B cell (primary cell): ENCODE measurements around the gene CDKN1B. TPM values are rescaled to one million over a fixed set of nuclear protein-coding genes. Genes with fewer than 3 reads are reported as not detected.

Source experiments
- ATAC-seq: fragments of 200-7000 bp; cut with Tn5 transposase; one replicate; pipeline ENCODE4 v1.10.0; 2021; ENCODE audit warnings: low read depth, mild to moderate bottlenecking, moderate number of reproducible peaks, moderate library complexity
- CTCF ChIA-PET: fragments of 350-600 bp; sonication (Branson Sonifier 250); formaldehyde crosslinking; loops from one replicate; lab custom pipeline; 2021; ENCODE audit warnings: antibody characterized with exemption, inconsistent platforms; lab: Charles Lee
- POLR2A ChIA-PET: fragments of 350-600 bp; sonication (Branson Sonifier 250); formaldehyde crosslinking; loops from one replicate; lab custom pipeline; 2021; ENCODE audit warnings: antibody characterized with exemption; lab: Charles Lee
- DNase-seq: peaks from one replicate; pipeline ENCODE4 v3.0.0; 2013
- H2AFZ ChIP-seq: 2 replicates; pipeline ENCODE4 v1.6.1; 2012; ENCODE audit warnings: mild to moderate bottlenecking, low read depth, low read length; ENCODE audit not compliant: insufficient read depth, poor library complexity, severe bottlenecking
- H3K27ac ChIP-seq, 2 donors: 1 replicate in 1 of 2; 2 replicates in 1 of 2; pipeline ENCODE4 v1.5.1; 2012 to 2013; ENCODE audit warnings: low read length in 2 of 2, mild to moderate bottlenecking in 2 of 2, moderate library complexity in 1 of 2
- H3K27me3 ChIP-seq, 4 experiments: fragments of 200-600 bp in 1 of 4; sonication (generic) in 1 of 4; replicated peaks in 1 of 4; 1 replicate in 2 of 4; 2 replicates in 2 of 4; pipeline versions ENCODE4 v1.6.1 to v1.7.0; 2013 to 2016; ENCODE audit warnings: low read length in 3 of 4, mild to moderate bottlenecking in 2 of 4, mixed read lengths in 1 of 4, moderate library complexity in 1 of 4; ENCODE audit not compliant: insufficient read depth in 4 of 4, control insufficient read depth in 3 of 4; ENCODE audit errors: control extremely low read depth in 1 of 4
- H3K36me3 ChIP-seq, 2 experiments: replicated peaks in 1 of 2; 1 replicate in 1 of 2; 2 replicates in 1 of 2; pipeline versions ENCODE4 v1.6.1 to v1.7.1; 2013; ENCODE audit warnings: low read length in 1 of 2; ENCODE audit not compliant: insufficient read depth in 2 of 2, control insufficient read depth in 1 of 2; ENCODE audit errors: control extremely low read depth in 1 of 2, extremely low read depth in 1 of 2
- H3K4me1 ChIP-seq, 2 donors: fragments of 200-600 bp in 1 of 2; sonication (generic) in 1 of 2; 1 replicate in 1 of 2; 2 replicates in 1 of 2; pipeline versions ENCODE4 v1.5.1 to v1.6.1; 2013 to 2017; ENCODE audit warnings: low read length in 2 of 2; ENCODE audit not compliant: control insufficient read depth in 2 of 2, insufficient read depth in 2 of 2
- H3K4me2 ChIP-seq: replicated peaks from 2 replicates; pipeline ENCODE3; 2012; ENCODE audit warnings: mild to moderate bottlenecking, low read depth, low read length; ENCODE audit not compliant: poor library complexity, severe bottlenecking
- H3K4me3 ChIP-seq, 5 experiments: fragments of 200-600 bp in 1 of 5; sonication (generic) in 1 of 5; 1 replicate in 3 of 5; 2 replicates in 2 of 5; pipeline versions ENCODE4 v1.5.1 to v1.7.0; 2011 to 2016; ENCODE audit warnings: low read length in 4 of 5, mild to moderate bottlenecking in 4 of 5, low read depth in 2 of 5, control low read depth in 1 of 5, moderate library complexity in 1 of 5; ENCODE audit not compliant: insufficient read depth in 1 of 5; ENCODE audit errors: control extremely low read depth in 1 of 5, extremely low read depth in 1 of 5
- H3K79me2 ChIP-seq: fragments of 200-600 bp; sonication (generic); one replicate; pipeline ENCODE4 v1.6.0; 2016; ENCODE audit warnings: low read length; ENCODE audit not compliant: control insufficient read depth, insufficient read depth
- H3K9ac ChIP-seq: fragments of 200-600 bp; sonication (generic); 2 replicates; pipeline ENCODE4 v1.6.1; 2017; ENCODE audit warnings: mild to moderate bottlenecking, low read length, moderate library complexity
- H3K9me3 ChIP-seq, 3 donors: one replicate each; pipeline versions ENCODE4 v1.6.1 to v1.7.1; 2013; ENCODE audit warnings: low read length in 2 of 3; ENCODE audit not compliant: control insufficient read depth in 2 of 3, insufficient read depth in 1 of 3; ENCODE audit errors: control extremely low read depth in 1 of 3
- H4K20me1 ChIP-seq: 2 replicates; pipeline ENCODE4 v1.6.0; 2012; ENCODE audit warnings: mild to moderate bottlenecking, low read length; ENCODE audit not compliant: insufficient read depth, control insufficient read depth, poor library complexity, severe bottlenecking
- H3K27ac Mint-ChIP-seq: one replicate; pipeline ENCODE4 v1.8.0; 2021; ENCODE audit warnings: mixed read lengths
- H3K27me3 Mint-ChIP-seq: one replicate; pipeline ENCODE4 v1.8.0; 2021; ENCODE audit warnings: mixed read lengths
- H3K4me1 Mint-ChIP-seq: one replicate; pipeline ENCODE4 v1.8.0; 2021; ENCODE audit warnings: mixed read lengths
- H3K4me3 Mint-ChIP-seq: one replicate; pipeline ENCODE4 v1.8.0; 2021; ENCODE audit warnings: mixed read lengths
- H3K9me3 Mint-ChIP-seq: one replicate; pipeline ENCODE4 v1.8.0; 2022; ENCODE audit warnings: mixed read lengths; ENCODE audit not compliant: insufficient read depth
- EZH2 ChIP-seq: IDR thresholded peaks from 2 replicates; pipeline ENCODE4 v1.6.1; 2012; ENCODE audit warnings: borderline replicate concordance, low read depth, mild to moderate bottlenecking, moderate library complexity, low read length; ENCODE audit not compliant: insufficient read depth, poor library complexity, severe bottlenecking
- WGBS: methylation state at CpG from one replicate; pipeline ENCODE4 v1.1.5; 2013; ENCODE audit warnings: missing lambda C conversion rate; ENCODE audit not compliant: insufficient coverage; 5-methylcytosine and 5-hydroxymethylcytosine counted together
- intact Hi-C: fragments of 100-400 bp; cut with micrococcal nuclease; formaldehyde crosslinking; loops from one replicate; pipeline ENCODE4 v1.10.0; 2022
- polyA plus RNA-seq: library from polyadenylated mRNA; depleted of rRNA; stranded (reverse); fragments of >200 nt; gene quantifications from 2 replicates; pipeline ENCODE4 v1.2.3, GENCODE V29; 2012
- total RNA-seq, 2 donors: library from RNA; stranded (reverse); fragments of 120-200 nt in 1 of 2; gene quantifications; 1 replicate in 1 of 2; 2 replicates in 1 of 2; pipeline versions ENCODE4 v1.2.3 to v1.2.4, GENCODE V29; 2013 to 2022
- TF ChIP-seq, protein P1 (sequence below): fragments of 200-600 bp; IDR thresholded peaks from one replicate; pipeline ENCODE4 v1.8.0; 2022; ENCODE audit warnings: antibody characterized with exemption, mild to moderate bottlenecking

CDKN1B gene
- total and polyA plus RNA-seq, 2 donors (not counting 1 experiment from before 2014, with no cell fraction given), result 77.4 to 149 TPM

DNA sequence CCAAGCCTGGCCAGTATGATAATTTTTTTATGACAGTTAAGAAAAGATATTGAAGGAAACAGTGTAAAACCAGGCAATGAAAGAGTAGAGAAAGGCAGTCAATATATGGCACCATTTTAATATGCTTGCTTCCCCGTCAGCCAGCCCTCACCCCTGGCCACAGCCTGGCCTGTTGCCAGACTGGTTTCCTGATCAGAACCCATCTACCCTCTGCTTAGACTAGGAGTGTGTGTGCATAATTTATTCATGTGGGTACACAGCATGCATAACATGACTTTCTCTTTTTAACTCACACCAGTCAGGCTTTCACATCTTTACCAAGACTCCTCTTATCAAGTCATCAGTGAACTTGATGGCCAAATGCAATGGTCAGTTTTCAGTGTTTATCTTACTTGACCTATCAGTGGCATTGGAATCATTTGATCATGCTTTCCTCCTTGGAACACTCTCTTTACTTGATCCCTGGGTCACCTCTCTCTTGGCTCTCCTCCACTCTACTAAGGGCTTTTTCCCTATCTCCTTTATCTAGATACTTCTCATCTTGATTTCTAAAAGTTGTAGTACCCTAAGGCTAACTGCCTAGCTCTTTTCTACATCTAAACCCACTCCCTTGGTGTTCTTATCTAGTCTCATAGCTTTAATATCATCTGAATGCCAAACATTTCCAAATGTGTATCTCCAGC lies 11.2 kb upstream of the CDKN1B start:
- TF ChIP-seq, protein P1, sequence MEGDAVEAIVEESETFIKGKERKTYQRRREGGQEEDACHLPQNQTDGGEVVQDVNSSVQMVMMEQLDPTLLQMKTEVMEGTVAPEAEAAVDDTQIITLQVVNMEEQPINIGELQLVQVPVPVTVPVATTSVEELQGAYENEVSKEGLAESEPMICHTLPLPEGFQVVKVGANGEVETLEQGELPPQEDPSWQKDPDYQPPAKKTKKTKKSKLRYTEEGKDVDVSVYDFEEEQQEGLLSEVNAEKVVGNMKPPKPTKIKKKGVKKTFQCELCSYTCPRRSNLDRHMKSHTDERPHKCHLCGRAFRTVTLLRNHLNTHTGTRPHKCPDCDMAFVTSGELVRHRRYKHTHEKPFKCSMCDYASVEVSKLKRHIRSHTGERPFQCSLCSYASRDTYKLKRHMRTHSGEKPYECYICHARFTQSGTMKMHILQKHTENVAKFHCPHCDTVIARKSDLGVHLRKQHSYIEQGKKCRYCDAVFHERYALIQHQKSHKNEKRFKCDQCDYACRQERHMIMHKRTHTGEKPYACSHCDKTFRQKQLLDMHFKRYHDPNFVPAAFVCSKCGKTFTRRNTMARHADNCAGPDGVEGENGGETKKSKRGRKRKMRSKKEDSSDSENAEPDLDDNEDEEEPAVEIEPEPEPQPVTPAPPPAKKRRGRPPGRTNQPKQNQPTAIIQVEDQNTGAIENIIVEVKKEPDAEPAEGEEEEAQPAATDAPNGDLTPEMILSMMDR, result no peak
- no peak for TF ChIP-seq EZH2
- Mint-ChIP-seq H3K4me3 (no peak overlapping the region), H3K4me1 (peaks cover 7% of the 10 kb centered on the region), H3K27me3 (no peaks in the 10 kb centered on the region), H3K27ac (no peak overlapping the region), H3K9me3 (no peaks in the 10 kb centered on the region)
- H3K36me3 ChIP-seq, result no peaks in the 10 kb centered on the region
- H3K27ac ChIP-seq, result no peak overlapping the region
- H3K4me1 ChIP-seq, result peaks cover 0 to 3% of the 10 kb centered on the region in 2 donors
- no CpG with 5 or more reads among the region's 1 CpG for WGBS
- H4K20me1 ChIP-seq, result no peaks in the 10 kb centered on the region
- H2AFZ ChIP-seq, result no peak overlapping the region
- POLR2A ChIA-PET, result no interaction called here
- H3K4me2 ChIP-seq, result no peak overlapping the region
- ATAC-seq, result no peak
- no peaks in the 10 kb centered on the region for H3K9me3 ChIP-seq
- H3K27me3 ChIP-seq, result no peaks in the 10 kb centered on the region
- DNase-seq, result no peak
- H3K79me2 ChIP-seq, result peaks cover 4% of the 10 kb centered on the region
- intact Hi-C loops, result loop anchor here (2.0 kb wide), 1 partner anchor 31 kb away; no protein-coding TSS in a partner anchor
- no peak overlapping the region for H3K4me3 ChIP-seq
- CTCF ChIA-PET, result interaction anchor here (0.6 to 7.6 kb wide), 12 partner anchors 8 to 1214 kb away, joined by 3 to 49 read pairs (median 4); no protein-coding TSS in a partner anchor
- no peak overlapping the region for H3K9ac ChIP-seq

DNA sequence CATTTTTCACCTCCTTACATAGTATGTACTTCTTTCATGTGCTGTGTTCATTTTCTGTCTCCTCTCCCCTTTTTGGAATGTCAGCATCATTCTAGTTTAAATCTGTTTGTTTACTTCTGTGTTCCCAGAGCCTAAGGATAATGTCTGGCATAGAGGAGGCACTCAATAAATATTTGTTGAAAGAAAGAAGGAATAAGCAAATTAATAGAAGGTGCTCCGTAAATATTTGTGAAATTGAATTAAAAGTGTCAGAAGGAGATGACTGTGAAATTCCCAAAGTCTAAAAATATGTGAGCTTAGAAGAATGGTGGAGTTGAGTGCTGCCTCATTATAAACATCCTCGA lies 3.3 kb upstream of the CDKN1B start:
- peaks cover 0 to 9% of the 10 kb centered on the region in 2 experiments for H3K36me3 ChIP-seq
- peak overlapping the region; percentile 98 for H3K9ac ChIP-seq
- H3K27ac ChIP-seq, result peak overlapping the region; percentile 94 to 96
- TF ChIP-seq EZH2, result no peak
- TF ChIP-seq, protein P1, result no peak
- H3K4me2 ChIP-seq, result peak overlapping the region; percentile 94
- H3K27me3 Mint-ChIP-seq, result no peaks in the 10 kb centered on the region
- DNase-seq (no peak), ATAC-seq (no peak)
- H3K9me3 ChIP-seq, result no peaks in the 10 kb centered on the region
- H3K4me1 Mint-ChIP-seq, result peaks cover 40% of the 10 kb centered on the region
- H3K27ac Mint-ChIP-seq, result peak overlapping the region; percentile 98
- peak overlapping the region in 4 of 5 experiments; percentile 82 to 96 (median 94) for H3K4me3 ChIP-seq
- H3K27me3 ChIP-seq, result no peaks in the 10 kb centered on the region
- ChIA-PET CTCF (interaction anchor here (0.7 to 4.1 kb wide), 17 partner anchors 8 to 357 kb away, joined by 3 to 59 read pairs (median 5); partner anchors contain the start of gene BORCS5), POLR2A (interaction anchor here (0.6 to 6.6 kb wide), 13 partner anchors 9 to 387 kb away, joined by 3 to 155 read pairs (median 6); partner anchors contain the start of genes BORCS5, DUSP16 and GPR19)
- intact Hi-C loops, result loop anchor here (1.0 to 10.0 kb wide), 6 partner anchors 10 to 979 kb away; partner anchors contain the start of gene BORCS5
- peak overlapping the region; percentile 3 for H2AFZ ChIP-seq
- 6% methylated on average over 2 of the region's 2 CpGs for WGBS
- peaks cover 17% of the 10 kb centered on the region for H4K20me1 ChIP-seq
- no peaks in the 10 kb centered on the region for H3K9me3 Mint-ChIP-seq
- peak overlapping the region; percentile 90 for H3K4me3 Mint-ChIP-seq
- H3K79me2 ChIP-seq, result peaks cover 27% of the 10 kb centered on the region
- peaks cover 27 to 34% of the 10 kb centered on the region in 2 donors for H3K4me1 ChIP-seq
